NK-92 (cell line): ENCODE results near the gene CRX.
"Not testable (repeated sequence)": the region's sequence is repeated elsewhere in the genome, so short reads cannot be mapped to it uniquely, and the experiment has no call there.

Source experiments
- DNase-seq: peaks from one replicate; lab custom pipeline; 2025; ENCODE audit not compliant: unreplicated experiment; lab: John Stamatoyannopoulos, UW

The CRX gene

DNA sequence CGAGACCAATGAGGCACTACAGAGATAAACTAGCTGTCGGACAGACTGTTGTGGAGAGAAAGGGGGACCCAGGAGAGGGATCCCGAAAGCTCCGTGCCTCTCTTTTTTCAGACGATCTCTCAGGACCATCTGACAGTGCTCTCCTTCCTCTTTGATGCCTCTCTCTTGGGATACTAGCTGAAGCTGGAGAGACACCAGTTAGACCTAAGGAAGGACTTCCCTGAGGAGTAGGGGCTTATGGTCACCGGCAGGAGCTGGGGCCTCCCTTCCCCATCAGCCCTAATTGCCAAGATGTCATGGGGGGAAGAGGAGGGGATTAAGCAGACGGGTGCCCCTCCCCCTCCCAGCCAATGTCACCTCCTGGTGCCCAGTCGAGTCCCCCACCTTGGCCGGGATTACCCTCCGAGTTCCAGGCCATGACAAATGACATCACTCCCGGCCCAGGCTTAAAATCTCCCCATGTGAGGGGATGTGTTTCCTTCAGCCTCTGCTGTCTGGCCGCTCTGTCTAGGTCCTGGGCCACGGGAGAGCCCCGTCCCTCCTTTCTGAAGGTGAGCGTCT is at the start of gene CRX:
Gene CRX, plus strand, starts transcription at position 478 of the 561 bp plus-strand sequence. CDS start 12,507 bp downstream, outside the sequence.
- no peak for DNase-seq

GRCh38 chr19:47776568-47776967 is 45.2 kb upstream of the CRX start:
- no peak for DNase-seq

- not testable (repeated sequence) for DNase-seq
These were observed 44.3 kb upstream of the CRX start for GRCh38 chr19:47777245-47778048.

GRCh38 chr19:47778049-47778953 is 43.4 kb upstream of the CRX start, which contains the start of gene SELENOW:
Gene SELENOW (plus strand): TSS chr19:47778703. CDS start chr19:47778786, 83 bp downstream.
- DNase-seq, result no peak

- DNase-seq, result no peak
These were observed 42.8 kb upstream of the CRX start for GRCh38 chr19:47778954-47779351.

- DNase-seq, result no peak
These were observed 42.1 kb upstream of the CRX start for GRCh38 chr19:47779524-47780214.

DNA sequence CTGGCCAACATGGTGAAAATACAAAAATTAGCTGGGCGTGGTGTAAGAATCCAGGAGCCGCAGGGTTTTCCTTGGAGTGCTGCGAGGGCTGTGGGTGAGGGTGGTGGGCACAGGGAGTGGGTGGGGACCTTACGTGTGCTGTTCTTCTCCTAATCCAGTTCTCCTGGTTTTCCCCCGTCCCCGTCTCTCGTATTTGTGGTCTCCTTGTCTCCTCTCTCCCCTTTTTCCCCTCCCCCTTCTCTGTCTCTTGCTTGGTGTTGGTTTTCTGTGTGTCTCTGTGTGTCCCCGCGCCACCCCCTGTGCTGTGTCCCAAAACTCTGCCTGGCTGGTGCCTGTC is 41.6 kb upstream of the CRX start:
- no peak for DNase-seq

DNA sequence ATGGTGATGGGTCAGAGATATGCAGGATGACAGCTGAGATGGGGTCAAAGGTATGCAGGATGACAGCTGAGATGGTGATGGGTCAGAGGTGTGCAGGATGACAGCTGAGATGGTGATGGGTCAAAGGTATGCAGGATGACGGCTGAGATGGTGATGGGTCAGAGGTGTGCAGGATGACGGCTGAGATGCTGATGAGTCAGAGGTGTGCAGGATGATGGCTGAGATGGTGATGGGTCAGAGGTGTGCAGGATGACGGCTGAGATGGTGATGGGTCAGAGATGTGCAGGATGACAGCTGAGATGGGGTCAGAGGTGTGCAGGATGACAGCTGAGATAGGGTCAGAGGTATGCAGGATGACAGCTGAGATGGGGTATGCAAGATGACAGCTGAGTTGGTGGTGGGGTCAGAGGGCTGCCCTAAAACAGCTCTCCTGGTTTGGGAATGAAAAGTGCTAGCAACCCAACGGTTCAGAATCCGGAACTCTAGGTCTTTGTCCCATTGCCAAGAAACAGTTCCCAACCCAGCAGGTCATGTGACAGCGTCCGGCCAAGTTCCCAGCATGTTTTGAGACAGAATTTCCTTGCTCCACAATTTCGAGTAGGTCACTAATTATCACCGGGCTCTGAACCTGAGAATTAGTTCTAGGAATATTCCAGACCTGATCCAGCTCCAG is 40.0 kb upstream of the CRX start:
- no peak for DNase-seq

- no peak for DNase-seq
These were observed 35.2 kb upstream of the CRX start for GRCh38 chr19:47786566-47786965.

DNA sequence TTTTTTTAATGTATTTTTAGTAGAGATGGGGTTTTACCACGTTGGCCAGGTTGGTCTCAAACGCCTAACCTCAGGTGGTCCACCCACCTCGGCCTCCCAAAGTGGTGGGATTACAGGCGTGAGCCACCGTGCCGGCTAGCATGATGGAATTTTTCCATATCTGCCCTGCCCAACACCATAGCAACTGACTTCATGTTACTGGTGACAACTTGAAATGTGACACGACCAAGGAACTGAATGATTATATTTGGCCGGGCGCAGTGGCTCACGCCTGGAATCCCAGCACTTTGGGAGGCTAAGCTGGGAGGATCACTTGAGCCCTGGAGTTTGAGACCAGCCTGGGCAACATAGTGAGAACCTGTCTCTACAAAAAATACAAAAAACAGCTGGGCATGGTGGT is 34.4 kb upstream of the CRX start:
- not testable (repeated sequence) for DNase-seq

DNA sequence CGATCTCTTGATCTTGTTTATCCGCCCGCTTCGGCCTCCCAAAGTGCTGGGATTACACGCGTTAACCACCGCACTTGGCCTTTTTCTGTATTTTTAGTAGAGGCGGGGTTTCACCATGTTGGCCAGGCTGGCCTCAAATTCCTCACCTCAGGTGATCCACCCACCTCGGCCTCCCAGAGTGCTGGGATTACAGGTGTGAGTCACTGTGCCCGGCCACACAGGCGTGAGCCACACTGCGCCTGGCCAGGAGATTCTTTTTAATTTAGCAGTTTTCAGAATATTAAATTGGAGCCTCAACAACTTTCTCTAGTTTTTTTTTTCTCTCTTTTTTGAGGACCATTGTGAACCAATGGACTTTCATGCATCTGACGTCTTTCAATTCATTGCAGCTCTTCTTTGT is 31.9 kb upstream of the CRX start:
- not testable (repeated sequence) for DNase-seq

- no peak for DNase-seq
These were observed 31.3 kb upstream of the CRX start for GRCh38 chr19:47790398-47790814.

GRCh38 chr19:47792616-47793015 is 29.1 kb upstream of the CRX start:
- no peak for DNase-seq

GRCh38 chr19:47794526-47794925 is 27.2 kb upstream of the CRX start:
- no peak for DNase-seq

GRCh38 chr19:47796785-47797184 is 25.0 kb upstream of the CRX start:
- no peak for DNase-seq

DNA sequence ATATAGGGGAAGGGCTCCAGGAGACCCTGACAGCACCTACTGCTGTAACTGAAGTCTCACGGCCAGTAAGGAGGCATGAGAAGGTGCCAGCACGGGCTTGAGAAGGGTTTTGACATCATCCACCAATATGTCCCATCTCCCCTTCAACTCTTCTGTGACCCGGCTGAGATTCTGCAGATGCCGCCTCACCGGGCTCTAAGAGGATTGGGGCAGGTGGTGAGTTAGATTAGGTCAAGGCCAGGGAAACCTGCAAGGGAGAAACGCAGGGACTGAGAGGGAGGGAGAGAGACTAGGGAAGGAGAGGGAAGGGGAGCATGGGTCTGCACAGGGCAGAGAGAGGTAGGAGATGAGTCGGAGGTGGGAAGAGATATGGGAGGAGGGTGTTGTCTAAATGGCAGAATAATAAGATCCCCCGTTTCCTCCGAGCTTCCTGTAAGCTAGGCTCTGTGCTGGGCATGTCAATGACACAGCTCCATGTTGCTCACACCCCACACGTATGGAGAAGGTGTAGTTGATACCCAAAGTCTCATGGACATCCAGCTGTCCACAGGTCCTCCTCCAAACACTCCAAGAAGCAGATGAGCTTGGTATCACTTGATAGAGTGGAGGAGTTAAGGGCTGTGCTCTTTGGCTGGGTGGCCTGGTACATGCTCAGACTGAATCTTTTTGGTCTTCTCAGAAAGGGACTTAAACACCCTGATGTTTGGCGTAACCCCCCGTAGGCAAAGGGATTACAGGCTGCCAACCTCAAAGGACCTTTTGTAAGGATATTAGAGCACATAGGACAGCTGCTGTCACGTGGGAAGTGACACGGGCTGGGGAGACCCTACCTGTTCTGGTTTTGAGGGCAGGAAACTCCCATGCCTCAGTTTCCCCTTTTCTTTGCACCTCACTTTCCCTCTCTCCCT is 23.5 kb upstream of the CRX start:
- DNase-seq, result no peak

GRCh38 chr19:47798904-47799266 is 22.9 kb upstream of the CRX start:
- no peak for DNase-seq

- DNase-seq, result no peak
These were observed 20.5 kb upstream of the CRX start for GRCh38 chr19:47801270-47801669.

DNA sequence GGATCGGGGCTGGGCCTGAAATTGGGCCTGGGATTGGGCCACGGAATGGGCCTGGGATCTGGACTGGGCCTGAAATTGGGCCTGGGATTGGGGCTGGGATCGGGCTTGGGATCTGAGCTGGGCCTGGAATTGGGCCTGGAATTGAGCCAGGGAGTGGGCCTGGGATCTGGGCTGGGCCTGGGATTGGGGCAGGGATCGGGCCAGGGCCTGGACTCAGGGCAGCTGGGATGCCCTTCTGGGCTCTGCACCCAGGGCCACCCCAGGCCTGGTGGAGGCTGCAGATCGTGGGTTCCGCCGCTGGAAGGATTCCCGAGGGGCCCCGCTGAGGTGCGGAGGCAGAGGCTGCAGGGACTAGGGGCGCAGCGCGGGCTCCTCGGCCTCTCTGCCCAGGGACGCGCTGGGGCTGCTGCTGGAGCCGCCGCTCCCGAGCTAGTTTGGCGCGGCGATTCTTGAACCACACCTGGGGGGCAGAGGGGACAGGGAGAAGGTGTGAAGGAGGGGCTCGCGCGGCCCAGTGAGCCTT is 19.2 kb upstream of the CRX start:
- no peak for DNase-seq
